ENCODE measurements around the gene ANP32E.

Gene ANP32E

GRCh38 chr1:150235852-150236613, at the start of gene ANP32E:
Gene ANP32E (minus strand): TSS chr1:150236112. CDS start chr1:150235786, 326 bp downstream.
- peak; percentile 93 to 94 for DNase-seq

- no peak for DNase-seq
These were observed 47.3 kb upstream of the ANP32E start for GRCh38 chr1:150283260-150283659.

GRCh38 chr1:150282558-150282958, 46.6 kb upstream of the ANP32E start:
- no peak for DNase-seq

GRCh38 chr1:150281758-150282557, 46.0 kb upstream of the ANP32E start, which contains the start of gene CIART:
Gene CIART (plus strand): TSS chr1:150282554. CDS start chr1:150283268, 714 bp downstream.
- peak; percentile 78 to 80 for DNase-seq

- peak; percentile 69 to 70 for DNase-seq
These were observed 45.4 kb upstream of the ANP32E start for GRCh38 chr1:150281221-150281757.

GRCh38 chr1:150280138-150280707, 44.3 kb upstream of the ANP32E start:
- DNase-seq = no peak

GRCh38 chr1:150273311-150273710, 37.4 kb upstream of the ANP32E start:
- DNase-seq = no peak

- DNase-seq = no peak
These were observed 35.5 kb upstream of the ANP32E start for GRCh38 chr1:150271291-150271959.

- DNase-seq = no peak
These were observed 33.5 kb upstream of the ANP32E start for GRCh38 chr1:150269451-150269850.

GRCh38 chr1:150268705-150269403, 32.9 kb upstream of the ANP32E start, which contains the start of gene APH1A:
Gene APH1A (minus strand): TSS chr1:150269016. CDS start chr1:150268810, 206 bp downstream.
- DNase-seq = peak; percentile 95 to 96

GRCh38 chr1:150268340-150268704, 32.4 kb upstream of the ANP32E start:
- peak in 1 of 2 experiments; percentile 62 for DNase-seq

- DNase-seq = no peak
These were observed 32.0 kb upstream of the ANP32E start for GRCh38 chr1:150267896-150268295.

GRCh38 chr1:150263549-150263948, 27.6 kb upstream of the ANP32E start:
- DNase-seq = no peak

- DNase-seq = no peak
These were observed 26.7 kb upstream of the ANP32E start for GRCh38 chr1:150262388-150263320.

GRCh38 chr1:150261367-150261766, 25.5 kb upstream of the ANP32E start:
- DNase-seq = no peak

- DNase-seq = no peak
These were observed 24.1 kb upstream of the ANP32E start for GRCh38 chr1:150259758-150260669.

- DNase-seq = no peak
These were observed 23.3 kb upstream of the ANP32E start for GRCh38 chr1:150259217-150259616.

GRCh38 chr1:150257624-150258585, 22.0 kb upstream of the ANP32E start, which contains the start of gene CA14:
Gene CA14 (plus strand): TSS chr1:150257774. CDS start chr1:150258129, 355 bp downstream.
- DNase-seq = no peak
